TTC549 (cell line): Measurements from ENCODE around the gene TAGLN2.

ENCODE experiments used
- FAIRE-seq: peaks from 2 replicates; lab custom pipeline; 2012; peaks lifted over from hg19 to GRCh38; lab: Jason Lieb, UNC

TAGLN2 gene

GRCh38 chr1:159949123-159949522 lies 23.8 kb upstream of the TAGLN2 start:
- FAIRE-seq: no peak

- no peak for FAIRE-seq
Measured at GRCh38 chr1:159947942-159948341, 22.6 kb upstream of the TAGLN2 start.

- no peak for FAIRE-seq
Measured at GRCh38 chr1:159946242-159947187, 21.2 kb upstream of the TAGLN2 start.

GRCh38 chr1:159945483-159946241 lies 20.4 kb upstream of the TAGLN2 start, which contains the start of gene IGSF9:
Gene IGSF9, minus strand, starts transcription at chr1:159945613. Its CDS starts 2,159 bp downstream, at chr1:159943454.
- FAIRE-seq: no peak

- FAIRE-seq: no peak
Measured at GRCh38 chr1:159944623-159945455, 19.5 kb upstream of the TAGLN2 start.

GRCh38 chr1:159943908-159944622 lies 18.8 kb upstream of the TAGLN2 start:
- FAIRE-seq: no peak

GRCh38 chr1:159943278-159943640 lies 18.0 kb upstream of the TAGLN2 start:
- FAIRE-seq: no peak

- FAIRE-seq: no peak
Measured at GRCh38 chr1:159942632-159943277, 17.4 kb upstream of the TAGLN2 start.

- FAIRE-seq: no peak
Measured at GRCh38 chr1:159941591-159942560, 16.6 kb upstream of the TAGLN2 start.

GRCh38 chr1:159941141-159941540 lies 15.8 kb upstream of the TAGLN2 start:
- FAIRE-seq: no peak

- no peak for FAIRE-seq
Measured at GRCh38 chr1:159940006-159940620, 14.8 kb upstream of the TAGLN2 start.

GRCh38 chr1:159939678-159940002 lies 14.3 kb upstream of the TAGLN2 start:
- no peak for FAIRE-seq

GRCh38 chr1:159938905-159939677 lies 13.8 kb upstream of the TAGLN2 start:
- no peak for FAIRE-seq

- FAIRE-seq: no peak
Measured at GRCh38 chr1:159938211-159938852, 13.0 kb upstream of the TAGLN2 start.

GRCh38 chr1:159937054-159937750 lies 11.9 kb upstream of the TAGLN2 start:
- FAIRE-seq: no peak

GRCh38 chr1:159936273-159936904 lies 11.1 kb upstream of the TAGLN2 start:
- no peak for FAIRE-seq

GRCh38 chr1:159935719-159936272 lies 10.5 kb upstream of the TAGLN2 start:
- no peak for FAIRE-seq
